ENCODE measurements around the gene USP3.

The USP3 gene

DNA sequence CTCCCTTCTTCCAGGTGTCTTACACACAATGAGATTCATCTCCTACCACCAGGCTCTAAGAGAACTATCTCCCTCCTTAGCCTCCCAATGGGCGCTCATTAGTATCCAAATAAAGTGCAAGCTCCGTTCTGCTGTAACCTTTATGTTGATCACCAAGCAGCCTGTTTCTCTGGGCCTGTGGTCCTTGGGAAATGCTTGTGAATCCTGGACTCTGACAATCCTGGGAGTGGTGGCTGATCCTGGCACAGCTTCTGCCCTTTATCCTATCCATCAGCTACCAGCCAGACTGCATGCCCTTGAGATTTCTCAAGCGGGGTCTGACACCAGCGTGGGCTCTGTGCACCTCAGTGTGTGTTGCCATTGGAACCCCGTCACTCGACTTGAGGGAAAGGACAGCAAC, 26.1 kb upstream of the USP3 start:
- no peak for TF ChIP-seq ESRRG (CRISPR knock-in tag; IDR thresholded peaks at IDR 0.05)
- TF ChIP-seq RARB (CRISPR knock-in tag; IDR thresholded peaks at IDR 0.05) = no peak
- no peak for TF ChIP-seq GLIS3 (CRISPR knock-in tag; IDR thresholded peaks at IDR 0.05)
- TF ChIP-seq ZNF8 (CRISPR knock-in tag; IDR thresholded peaks at IDR 0.05) = no peak
- TF ChIP-seq, protein P1, sequence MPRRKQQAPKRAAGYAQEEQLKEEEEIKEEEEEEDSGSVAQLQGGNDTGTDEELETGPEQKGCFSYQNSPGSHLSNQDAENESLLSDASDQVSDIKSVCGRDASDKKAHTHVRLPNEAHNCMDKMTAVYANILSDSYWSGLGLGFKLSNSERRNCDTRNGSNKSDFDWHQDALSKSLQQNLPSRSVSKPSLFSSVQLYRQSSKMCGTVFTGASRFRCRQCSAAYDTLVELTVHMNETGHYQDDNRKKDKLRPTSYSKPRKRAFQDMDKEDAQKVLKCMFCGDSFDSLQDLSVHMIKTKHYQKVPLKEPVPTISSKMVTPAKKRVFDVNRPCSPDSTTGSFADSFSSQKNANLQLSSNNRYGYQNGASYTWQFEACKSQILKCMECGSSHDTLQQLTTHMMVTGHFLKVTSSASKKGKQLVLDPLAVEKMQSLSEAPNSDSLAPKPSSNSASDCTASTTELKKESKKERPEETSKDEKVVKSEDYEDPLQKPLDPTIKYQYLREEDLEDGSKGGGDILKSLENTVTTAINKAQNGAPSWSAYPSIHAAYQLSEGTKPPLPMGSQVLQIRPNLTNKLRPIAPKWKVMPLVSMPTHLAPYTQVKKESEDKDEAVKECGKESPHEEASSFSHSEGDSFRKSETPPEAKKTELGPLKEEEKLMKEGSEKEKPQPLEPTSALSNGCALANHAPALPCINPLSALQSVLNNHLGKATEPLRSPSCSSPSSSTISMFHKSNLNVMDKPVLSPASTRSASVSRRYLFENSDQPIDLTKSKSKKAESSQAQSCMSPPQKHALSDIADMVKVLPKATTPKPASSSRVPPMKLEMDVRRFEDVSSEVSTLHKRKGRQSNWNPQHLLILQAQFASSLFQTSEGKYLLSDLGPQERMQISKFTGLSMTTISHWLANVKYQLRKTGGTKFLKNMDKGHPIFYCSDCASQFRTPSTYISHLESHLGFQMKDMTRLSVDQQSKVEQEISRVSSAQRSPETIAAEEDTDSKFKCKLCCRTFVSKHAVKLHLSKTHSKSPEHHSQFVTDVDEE (CRISPR knock-in tag; IDR thresholded peaks at IDR 0.05) = no peak
- TF ChIP-seq PATZ1 (CRISPR knock-in tag; IDR thresholded peaks at IDR 0.05; ENCODE audit: borderline replicate concordance) = no peak
- no peak for TF ChIP-seq PPARA (CRISPR knock-in tag; IDR thresholded peaks at IDR 0.05; ENCODE audit: borderline replicate concordance)
- no peak for TF ChIP-seq ARNTL (CRISPR knock-in tag; IDR thresholded peaks at IDR 0.05; ENCODE audit: borderline replicate concordance, low read depth)
- no peak for ATAC-seq

GRCh38 chr15:63480441-63480821, 24.0 kb upstream of the USP3 start:
- ATAC-seq = no peak
- TF ChIP-seq ZNF8 (CRISPR knock-in tag; IDR thresholded peaks at IDR 0.05) (no peak), PPARA (CRISPR knock-in tag; IDR thresholded peaks at IDR 0.05; ENCODE audit: borderline replicate concordance) (no peak), ARNTL (CRISPR knock-in tag; IDR thresholded peaks at IDR 0.05; ENCODE audit: borderline replicate concordance, low read depth) (no peak), ESRRG (CRISPR knock-in tag; IDR thresholded peaks at IDR 0.05) (no peak), ISL1 (CRISPR knock-in tag; IDR thresholded peaks at IDR 0.05) (no peak), ZNF565 (CRISPR knock-in tag; conservative IDR thresholded peaks at IDR 0.05; ENCODE audit: low read depth) (no peak), SNAI2 (CRISPR knock-in tag; IDR thresholded peaks at IDR 0.05) (no peak), RARB (CRISPR knock-in tag; IDR thresholded peaks at IDR 0.05) (no peak), PATZ1 (CRISPR knock-in tag; IDR thresholded peaks at IDR 0.05; ENCODE audit: borderline replicate concordance) (no peak), ZFP30 (CRISPR knock-in tag; IDR thresholded peaks at IDR 0.05) (no peak), CSRNP3 (CRISPR knock-in tag; IDR thresholded peaks at IDR 0.05) (no peak), BACH2 (CRISPR knock-in tag; IDR thresholded peaks at IDR 0.05; ENCODE audit: borderline replicate concordance) (no peak), GLIS3 (CRISPR knock-in tag; IDR thresholded peaks at IDR 0.05) (no peak), OSR1 (CRISPR knock-in tag; IDR thresholded peaks at IDR 0.05) (no peak), CSDC2 (CRISPR knock-in tag; IDR thresholded peaks at IDR 0.05) (no peak), ZFP3 (CRISPR knock-in tag; IDR thresholded peaks at IDR 0.05) (no peak), POU6F1 (CRISPR knock-in tag; IDR thresholded peaks at IDR 0.05; ENCODE audit: borderline replicate concordance, low read depth) (no peak)
- TF ChIP-seq, protein P2, sequence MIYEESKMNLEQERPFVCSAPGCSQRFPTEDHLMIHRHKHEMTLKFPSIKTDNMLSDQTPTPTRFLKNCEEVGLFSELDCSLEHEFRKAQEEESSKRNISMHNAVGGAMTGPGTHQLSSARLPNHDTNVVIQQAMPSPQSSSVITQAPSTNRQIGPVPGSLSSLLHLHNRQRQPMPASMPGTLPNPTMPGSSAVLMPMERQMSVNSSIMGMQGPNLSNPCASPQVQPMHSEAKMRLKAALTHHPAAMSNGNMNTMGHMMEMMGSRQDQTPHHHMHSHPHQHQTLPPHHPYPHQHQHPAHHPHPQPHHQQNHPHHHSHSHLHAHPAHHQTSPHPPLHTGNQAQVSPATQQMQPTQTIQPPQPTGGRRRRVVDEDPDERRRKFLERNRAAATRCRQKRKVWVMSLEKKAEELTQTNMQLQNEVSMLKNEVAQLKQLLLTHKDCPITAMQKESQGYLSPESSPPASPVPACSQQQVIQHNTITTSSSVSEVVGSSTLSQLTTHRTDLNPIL (CRISPR knock-in tag; IDR thresholded peaks at IDR 0.05; ENCODE audit: low read depth) = no peak
- TF ChIP-seq, protein P1 (CRISPR knock-in tag; IDR thresholded peaks at IDR 0.05) = no peak

Data from SK-N-SH treated with all-trans-retinoic acid at 6 μM for 48 hours (cell line).